ENCODE results near the gene BRME1.

DNA sequence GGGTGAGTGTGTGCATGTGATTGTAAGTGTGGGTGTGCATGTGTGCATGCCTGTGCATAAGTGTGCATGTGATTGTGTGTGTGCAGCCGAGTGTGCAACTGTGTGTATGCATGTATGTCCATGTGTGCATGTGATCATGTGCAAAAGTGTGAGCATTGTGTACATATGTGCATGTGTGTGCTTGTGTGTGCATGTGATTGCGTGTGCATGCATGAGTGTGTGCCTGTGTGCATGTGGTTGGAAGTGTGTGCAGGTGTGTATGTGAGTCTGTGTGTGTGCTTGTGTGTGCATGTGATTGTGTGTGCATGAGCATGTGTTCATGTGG lies 28.8 kb upstream of the BRME1 start:
- TF ChIP-seq POLR2A (IDR thresholded peaks at IDR 0.05) (no peak), CTCF (IDR thresholded peaks at IDR 0.05) (no peak)

All from uterus (tissue), 2 donors.